ENCODE results near the gene TMEM269.
"Not testable (repeated sequence)": the region's sequence is repeated elsewhere in the genome, so short reads cannot be mapped to it uniquely, and the experiment has no call there.

Gene TMEM269

GRCh38 chr1:42751511-42752070 is 33.2 kb upstream of the TMEM269 start:
- peaks cover 84% of the 10 kb centered on the region for H3K36me3 ChIP-seq (ENCODE audit: insufficient read depth, low read length)
- not testable (repeated sequence) for H3K4me3 ChIP-seq (ENCODE audit: low read length); H3K4me1 ChIP-seq (ENCODE audit: control insufficient read depth, insufficient read depth, low read length); H3K27me3 ChIP-seq (ENCODE audit: control insufficient read depth, insufficient read depth, low read length); H3K4me2 ChIP-seq (ENCODE audit: low read length); H3K9ac ChIP-seq (ENCODE audit: low read depth, low read length); H3K9me3 ChIP-seq (replicated peaks; ENCODE audit: low read length)

- H3K9me3 ChIP-seq (replicated peaks; ENCODE audit: low read length): no peaks in the 10 kb centered on the region
- H3K27me3 ChIP-seq (ENCODE audit: control insufficient read depth, insufficient read depth, low read length): no peaks in the 10 kb centered on the region
- no peak overlapping the region for H3K4me2 ChIP-seq (ENCODE audit: low read length)
- peaks cover 8% of the 10 kb centered on the region for H3K4me1 ChIP-seq (ENCODE audit: control insufficient read depth, insufficient read depth, low read length)
- H3K9ac ChIP-seq (ENCODE audit: low read depth, low read length): no peak overlapping the region
- H3K4me3 ChIP-seq (ENCODE audit: low read length): no peak overlapping the region
- H3K36me3 ChIP-seq (ENCODE audit: insufficient read depth, low read length): peaks cover 83% of the 10 kb centered on the region
Measured at GRCh38 chr1:42752284-42752683, 32.5 kb upstream of the TMEM269 start.

GRCh38 chr1:42753070-42753469 is 31.7 kb upstream of the TMEM269 start:
- Histone ChIP-seq H3K9me3 (replicated peaks; ENCODE audit: low read length) (no peaks in the 10 kb centered on the region), H3K4me2 (ENCODE audit: low read length) (peak overlapping the region; percentile 2), H3K27me3 (ENCODE audit: control insufficient read depth, insufficient read depth, low read length) (no peaks in the 10 kb centered on the region), H3K4me1 (ENCODE audit: control insufficient read depth, insufficient read depth, low read length) (peaks cover 8% of the 10 kb centered on the region), H3K9ac (ENCODE audit: low read depth, low read length) (peak overlapping the region; percentile 2), H3K4me3 (ENCODE audit: low read length) (no peak overlapping the region), H3K36me3 (ENCODE audit: insufficient read depth, low read length) (peaks cover 83% of the 10 kb centered on the region)

- Histone ChIP-seq H3K4me3 (ENCODE audit: low read length) (no peak overlapping the region), H3K9ac (ENCODE audit: low read depth, low read length) (no peak overlapping the region), H3K27me3 (ENCODE audit: control insufficient read depth, insufficient read depth, low read length) (no peaks in the 10 kb centered on the region), H3K4me1 (ENCODE audit: control insufficient read depth, insufficient read depth, low read length) (peaks cover 8% of the 10 kb centered on the region), H3K9me3 (replicated peaks; ENCODE audit: low read length) (no peaks in the 10 kb centered on the region), H3K36me3 (ENCODE audit: insufficient read depth, low read length) (peaks cover 79% of the 10 kb centered on the region), H3K4me2 (ENCODE audit: low read length) (no peak overlapping the region)
Measured at GRCh38 chr1:42756956-42757891, 27.6 kb upstream of the TMEM269 start.

- H3K27me3 ChIP-seq (ENCODE audit: control insufficient read depth, insufficient read depth, low read length): no peaks in the 10 kb centered on the region
- no peaks in the 10 kb centered on the region for H3K9me3 ChIP-seq (replicated peaks; ENCODE audit: low read length)
- H3K9ac ChIP-seq (ENCODE audit: low read depth, low read length): no peak overlapping the region
- H3K36me3 ChIP-seq (ENCODE audit: insufficient read depth, low read length): peaks cover 75% of the 10 kb centered on the region
- peaks cover 5% of the 10 kb centered on the region for H3K4me1 ChIP-seq (ENCODE audit: control insufficient read depth, insufficient read depth, low read length)
- H3K4me2 ChIP-seq (ENCODE audit: low read length): no peak overlapping the region
- no peak overlapping the region for H3K4me3 ChIP-seq (ENCODE audit: low read length)
Measured at GRCh38 chr1:42757892-42758275, 26.9 kb upstream of the TMEM269 start.

- Histone ChIP-seq H3K4me2 (ENCODE audit: low read length) (no peak overlapping the region), H3K4me3 (ENCODE audit: low read length) (no peak overlapping the region), H3K4me1 (ENCODE audit: control insufficient read depth, insufficient read depth, low read length) (no peaks in the 10 kb centered on the region), H3K9ac (ENCODE audit: low read depth, low read length) (no peak overlapping the region), H3K36me3 (ENCODE audit: insufficient read depth, low read length) (peaks cover 71% of the 10 kb centered on the region), H3K27me3 (ENCODE audit: control insufficient read depth, insufficient read depth, low read length) (no peaks in the 10 kb centered on the region), H3K9me3 (replicated peaks; ENCODE audit: low read length) (no peaks in the 10 kb centered on the region)
Measured at GRCh38 chr1:42758641-42759040, 26.1 kb upstream of the TMEM269 start.

- no peak overlapping the region for H3K4me2 ChIP-seq (ENCODE audit: low read length)
- H3K9me3 ChIP-seq (replicated peaks; ENCODE audit: low read length): no peaks in the 10 kb centered on the region
- peaks cover 67% of the 10 kb centered on the region for H3K36me3 ChIP-seq (ENCODE audit: insufficient read depth, low read length)
- H3K9ac ChIP-seq (ENCODE audit: low read depth, low read length): no peak overlapping the region
- H3K27me3 ChIP-seq (ENCODE audit: control insufficient read depth, insufficient read depth, low read length): no peaks in the 10 kb centered on the region
- H3K4me1 ChIP-seq (ENCODE audit: control insufficient read depth, insufficient read depth, low read length): peaks cover 1% of the 10 kb centered on the region
- no peak overlapping the region for H3K4me3 ChIP-seq (ENCODE audit: low read length)
Measured at GRCh38 chr1:42759114-42759513, 25.7 kb upstream of the TMEM269 start.

GRCh38 chr1:42761567-42761966 is 23.2 kb upstream of the TMEM269 start:
- no peak overlapping the region for H3K4me2 ChIP-seq (ENCODE audit: low read length)
- H3K9ac ChIP-seq (ENCODE audit: low read depth, low read length): no peak overlapping the region
- no peak overlapping the region for H3K4me3 ChIP-seq (ENCODE audit: low read length)
- no peaks in the 10 kb centered on the region for H3K27me3 ChIP-seq (ENCODE audit: control insufficient read depth, insufficient read depth, low read length)
- peaks cover 10% of the 10 kb centered on the region for H3K4me1 ChIP-seq (ENCODE audit: control insufficient read depth, insufficient read depth, low read length)
- no peaks in the 10 kb centered on the region for H3K9me3 ChIP-seq (replicated peaks; ENCODE audit: low read length)
- H3K36me3 ChIP-seq (ENCODE audit: insufficient read depth, low read length): peaks cover 43% of the 10 kb centered on the region

- no peak overlapping the region for H3K4me3 ChIP-seq (ENCODE audit: low read length)
- no peak overlapping the region for H3K9ac ChIP-seq (ENCODE audit: low read depth, low read length)
- no peaks in the 10 kb centered on the region for H3K9me3 ChIP-seq (replicated peaks; ENCODE audit: low read length)
- H3K27me3 ChIP-seq (ENCODE audit: control insufficient read depth, insufficient read depth, low read length): no peaks in the 10 kb centered on the region
- H3K36me3 ChIP-seq (ENCODE audit: insufficient read depth, low read length): peaks cover 37% of the 10 kb centered on the region
- no peak overlapping the region for H3K4me2 ChIP-seq (ENCODE audit: low read length)
- H3K4me1 ChIP-seq (ENCODE audit: control insufficient read depth, insufficient read depth, low read length): peaks cover 10% of the 10 kb centered on the region
Measured at GRCh38 chr1:42762269-42762668, 22.5 kb upstream of the TMEM269 start.

GRCh38 chr1:42765269-42765668 is 19.5 kb upstream of the TMEM269 start:
- H3K9ac ChIP-seq (ENCODE audit: low read depth, low read length): peak overlapping the region; percentile 92
- H3K9me3 ChIP-seq (replicated peaks; ENCODE audit: low read length): no peaks in the 10 kb centered on the region
- H3K4me3 ChIP-seq (ENCODE audit: low read length): peak overlapping the region; percentile 86
- H3K36me3 ChIP-seq (ENCODE audit: insufficient read depth, low read length): peaks cover 15% of the 10 kb centered on the region
- no peaks in the 10 kb centered on the region for H3K27me3 ChIP-seq (ENCODE audit: control insufficient read depth, insufficient read depth, low read length)
- H3K4me2 ChIP-seq (ENCODE audit: low read length): peak overlapping the region; percentile 90
- peaks cover 19% of the 10 kb centered on the region for H3K4me1 ChIP-seq (ENCODE audit: control insufficient read depth, insufficient read depth, low read length)

GRCh38 chr1:42765832-42766740 is 18.7 kb upstream of the TMEM269 start:
- H3K36me3 ChIP-seq (ENCODE audit: insufficient read depth, low read length): peaks cover 14% of the 10 kb centered on the region
- peak overlapping the region; percentile 86 for H3K4me3 ChIP-seq (ENCODE audit: low read length)
- H3K4me2 ChIP-seq (ENCODE audit: low read length): peak overlapping the region; percentile 90
- peak overlapping the region; percentile 92 for H3K9ac ChIP-seq (ENCODE audit: low read depth, low read length)
- peaks cover 19% of the 10 kb centered on the region for H3K4me1 ChIP-seq (ENCODE audit: control insufficient read depth, insufficient read depth, low read length)
- H3K9me3 ChIP-seq (replicated peaks; ENCODE audit: low read length): no peaks in the 10 kb centered on the region
- H3K27me3 ChIP-seq (ENCODE audit: control insufficient read depth, insufficient read depth, low read length): no peaks in the 10 kb centered on the region
